NCI-H446 treated with DMSO at 0.1 percent for 48 hours (cell line): ENCODE measurements around the gene GNLY.
"Not testable (repeated sequence)": the region's sequence is repeated elsewhere in the genome, so short reads cannot be mapped to it uniquely, and the experiment has no call there.

Experiments used
- DNase-seq: peaks from one replicate; lab custom pipeline; 2025; lab: John Stamatoyannopoulos, UW

GNLY gene

GRCh38 chr2:85710687-85711577 lies 16.8 kb downstream of the GNLY start:
- no peak for DNase-seq

GRCh38 chr2:85711578-85712060 lies 17.5 kb downstream of the GNLY start:
- no peak for DNase-seq

- DNase-seq, result no peak
Measured at GRCh38 chr2:85712336-85712735, 18.2 kb downstream of the GNLY start.

DNA sequence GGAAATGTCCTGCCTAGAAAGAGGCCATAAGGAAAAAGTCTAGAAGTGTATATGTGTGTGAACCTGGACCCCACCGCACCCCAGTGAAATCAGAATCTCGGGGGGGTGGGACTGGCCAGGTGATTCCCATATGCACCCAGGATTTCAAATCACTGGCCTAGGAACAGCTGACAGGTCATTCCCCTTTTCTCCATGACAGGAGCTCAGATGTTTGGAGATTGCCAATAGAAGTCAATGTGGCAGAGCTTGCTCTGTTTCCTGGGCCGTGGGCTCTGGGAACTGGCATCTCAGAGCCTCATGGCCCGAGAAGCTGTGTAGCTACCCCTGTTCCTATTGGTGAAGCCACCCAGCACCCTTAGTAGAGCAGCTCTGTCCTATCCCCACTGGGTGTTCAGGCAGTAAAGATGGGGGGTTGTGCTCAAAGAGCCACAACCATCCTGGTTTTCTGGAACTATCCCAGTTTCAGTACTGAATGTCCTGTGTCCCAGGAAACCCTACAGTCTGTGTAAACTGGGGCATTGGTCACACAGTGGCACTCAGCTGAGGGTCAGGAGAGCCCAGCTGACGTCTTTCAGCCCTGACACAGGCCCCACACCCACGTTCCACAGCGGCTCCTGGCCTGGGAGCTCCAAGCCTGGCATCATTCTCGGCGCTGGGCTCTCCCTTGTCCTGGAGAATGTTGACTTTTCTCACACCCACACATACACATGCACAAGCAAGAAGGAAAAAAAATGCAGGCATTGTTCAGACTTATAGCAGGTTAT lies 18.9 kb downstream of the GNLY start:
- no peak for DNase-seq

DNA sequence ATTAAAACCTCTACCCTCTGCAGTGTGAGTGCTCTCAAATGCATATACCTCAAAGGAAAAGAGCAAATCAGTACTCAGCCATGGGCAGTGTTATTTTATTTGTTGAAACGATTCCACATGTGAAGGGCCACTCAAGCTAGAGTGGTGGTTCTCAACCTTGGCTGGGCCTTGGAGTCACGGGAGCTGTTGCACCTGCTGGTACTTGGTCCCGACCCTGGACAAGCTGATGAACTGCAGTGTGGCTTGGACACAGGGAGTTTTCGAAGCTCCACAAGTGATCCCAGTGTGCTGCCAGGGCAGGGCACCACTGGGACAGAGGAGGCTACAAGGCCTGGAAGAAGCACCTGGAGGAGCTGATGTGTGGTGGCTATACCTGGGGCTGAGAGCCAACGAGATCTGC lies 19.7 kb downstream of the GNLY start:
- DNase-seq, result no peak

- DNase-seq, result not testable (repeated sequence)
Measured at GRCh38 chr2:85714421-85714820, 20.3 kb downstream of the GNLY start.

DNA sequence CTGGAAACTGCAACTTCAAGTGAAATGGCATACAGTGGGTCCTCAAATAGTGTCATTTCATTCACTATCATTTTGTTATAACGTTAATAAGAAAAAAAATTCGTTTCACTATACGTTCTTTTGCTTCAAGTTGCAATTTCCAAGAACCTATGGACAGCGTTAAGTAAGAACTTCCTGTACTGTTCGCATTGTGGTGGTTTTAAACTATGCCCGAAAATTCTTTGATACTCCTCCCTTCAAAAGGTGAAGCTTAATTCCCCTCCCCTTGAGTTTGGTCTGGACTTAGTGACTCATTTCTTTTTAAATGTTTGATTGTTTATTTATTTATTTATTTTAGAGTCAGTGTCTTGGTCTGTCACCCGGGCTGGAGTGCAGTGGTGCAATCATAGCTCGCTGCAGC lies 20.7 kb downstream of the GNLY start:
- no peak for DNase-seq

- DNase-seq, result no peak
Measured at GRCh38 chr2:85716346-85716914, 22.3 kb downstream of the GNLY start.

DNA sequence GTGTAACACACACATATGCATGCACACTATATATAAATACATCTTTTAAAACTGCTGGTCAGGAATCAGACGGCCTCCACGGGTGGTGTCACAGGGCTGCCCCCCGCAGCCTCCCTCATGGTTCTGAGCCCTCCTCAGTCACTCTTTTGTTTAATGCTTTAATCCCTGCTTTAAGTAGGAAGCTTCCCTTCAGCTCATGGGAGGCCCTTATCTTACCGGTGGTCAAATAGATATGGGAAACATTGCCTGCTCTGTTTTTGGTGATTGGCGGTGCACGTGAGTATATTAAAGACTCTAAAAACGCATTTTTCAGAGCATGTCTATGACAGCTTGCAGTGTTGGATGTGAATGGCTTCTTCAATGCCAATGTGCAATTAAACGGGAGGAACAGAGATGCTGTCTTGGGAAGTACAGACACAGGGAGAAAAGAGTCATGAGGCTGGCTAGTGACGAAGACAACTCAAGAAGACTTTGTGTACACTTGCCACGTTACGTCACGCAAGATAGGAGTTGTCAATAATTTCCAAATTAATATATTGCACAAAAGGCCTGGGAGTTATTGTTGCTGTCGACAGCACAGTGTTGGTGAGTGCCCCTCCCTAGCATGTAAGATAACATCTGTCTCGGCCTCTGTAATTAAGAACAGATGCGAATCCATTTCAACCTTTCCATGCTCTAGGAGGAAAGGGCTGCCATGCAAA lies 23.3 kb downstream of the GNLY start:
- no peak for DNase-seq

DNA sequence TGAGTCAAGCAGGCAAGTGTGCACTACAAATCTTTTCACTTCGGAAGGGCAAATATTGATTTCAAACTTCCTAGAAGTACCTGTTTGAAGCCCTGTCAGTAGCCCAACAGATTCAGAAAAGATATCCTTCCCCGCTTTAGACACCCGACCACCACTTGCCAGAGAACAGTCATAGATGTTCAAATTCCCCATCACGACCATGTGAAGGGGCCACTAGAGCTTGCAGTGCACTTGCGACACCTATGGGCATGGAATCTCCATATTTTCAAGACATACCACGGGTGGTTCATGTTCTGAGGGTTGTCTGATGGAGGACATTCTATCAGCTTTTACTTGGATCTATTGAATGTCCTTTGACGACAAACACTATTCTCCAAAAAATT lies 23.8 kb downstream of the GNLY start:
- no peak for DNase-seq

- no peak for DNase-seq
Measured at GRCh38 chr2:85718885-85719492, 24.8 kb downstream of the GNLY start.

GRCh38 chr2:85719609-85720240 lies 25.6 kb downstream of the GNLY start:
- DNase-seq, result no peak

DNA sequence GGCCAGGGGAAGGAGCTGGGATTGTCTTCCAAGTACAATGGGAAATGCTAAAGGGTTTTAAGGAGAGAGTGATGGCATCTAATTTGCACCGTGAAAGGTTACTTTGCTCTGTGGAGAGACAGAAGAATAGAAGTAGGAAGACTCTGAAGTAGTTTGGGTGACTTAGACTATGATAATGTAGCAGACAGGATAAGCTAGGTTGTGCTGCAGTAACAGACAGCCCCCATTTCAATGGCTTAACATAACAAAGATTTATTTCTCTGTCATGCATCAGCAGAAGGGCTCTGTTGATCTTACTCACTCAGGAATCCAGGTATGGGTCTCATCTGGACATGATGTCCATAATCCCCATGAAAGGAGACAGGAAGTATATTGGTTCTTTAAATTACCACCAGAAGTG lies 26.4 kb downstream of the GNLY start:
- no peak for DNase-seq

DNA sequence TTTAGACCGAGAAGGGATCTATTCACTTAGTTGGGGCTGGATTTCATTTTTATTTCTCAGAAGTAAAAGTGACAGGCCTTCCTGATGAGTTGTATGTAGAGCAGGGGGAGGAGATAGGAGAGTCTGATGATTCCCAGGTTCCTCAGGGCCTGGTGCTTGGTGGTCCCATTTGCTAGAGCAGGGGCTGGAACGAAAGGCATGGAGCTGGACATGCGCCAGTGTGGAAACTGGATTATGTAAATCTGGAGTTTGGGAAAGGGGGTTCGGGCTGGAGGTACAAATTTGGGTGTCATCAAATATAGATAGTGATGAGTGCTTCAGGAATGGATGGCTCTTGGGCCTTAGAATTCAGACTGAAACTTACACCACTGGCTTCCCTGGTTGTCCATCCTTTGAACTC lies 27.5 kb downstream of the GNLY start:
- DNase-seq, result no peak

DNA sequence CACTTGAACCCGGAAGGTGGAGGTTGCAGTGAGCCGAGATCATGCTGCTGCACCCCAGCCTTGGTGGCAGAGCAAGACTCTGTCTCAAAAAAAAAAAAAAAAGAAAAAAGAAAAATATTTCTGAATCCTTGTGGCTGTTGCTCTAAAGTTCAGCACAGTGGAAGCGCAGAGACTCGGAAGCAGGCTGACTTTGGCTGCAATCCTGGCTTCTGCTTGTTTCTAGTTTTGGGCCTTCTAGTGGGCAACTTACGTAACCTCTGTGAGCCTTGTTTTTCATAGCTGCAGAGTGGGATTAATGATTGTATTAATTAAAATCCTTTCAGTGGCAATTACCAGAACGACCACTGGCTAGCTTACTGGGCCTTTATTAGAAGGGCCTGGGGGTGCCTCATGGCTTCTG lies 28.4 kb downstream of the GNLY start:
- no peak for DNase-seq

DNA sequence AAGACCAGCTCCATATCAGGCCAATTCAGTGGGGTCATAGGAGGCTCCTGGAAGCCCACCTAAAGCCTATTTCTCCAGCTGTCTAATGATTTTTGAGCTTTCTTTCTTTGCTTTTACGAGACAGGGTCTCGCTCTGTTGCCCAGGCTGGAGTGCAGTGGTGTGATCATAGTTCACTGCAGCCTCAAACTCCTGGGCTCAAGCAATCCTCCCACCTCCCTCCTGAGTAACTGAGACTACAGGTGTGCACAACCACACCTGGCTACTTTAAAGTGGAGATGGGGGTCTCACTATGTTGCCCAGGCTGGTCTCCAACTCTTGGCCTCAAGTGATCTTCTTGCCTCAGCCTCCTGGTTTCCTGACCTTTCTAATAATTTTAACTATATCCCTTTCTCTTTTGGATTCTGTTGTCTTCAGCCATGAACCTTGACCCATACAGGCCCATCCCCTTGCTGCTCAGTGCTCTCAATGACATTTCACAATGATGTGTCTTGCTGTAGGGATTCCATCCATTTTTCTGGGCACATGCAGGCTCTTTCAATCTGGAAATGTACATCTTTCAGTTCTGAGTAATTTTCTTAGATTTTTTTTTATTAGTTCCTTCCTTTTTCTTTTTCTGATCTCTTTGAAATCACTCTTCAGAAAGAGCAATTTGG lies 29.7 kb downstream of the GNLY start:
- DNase-seq, result no peak

- DNase-seq, result no peak
Measured at GRCh38 chr2:85724731-85725181, 30.6 kb downstream of the GNLY start.

DNA sequence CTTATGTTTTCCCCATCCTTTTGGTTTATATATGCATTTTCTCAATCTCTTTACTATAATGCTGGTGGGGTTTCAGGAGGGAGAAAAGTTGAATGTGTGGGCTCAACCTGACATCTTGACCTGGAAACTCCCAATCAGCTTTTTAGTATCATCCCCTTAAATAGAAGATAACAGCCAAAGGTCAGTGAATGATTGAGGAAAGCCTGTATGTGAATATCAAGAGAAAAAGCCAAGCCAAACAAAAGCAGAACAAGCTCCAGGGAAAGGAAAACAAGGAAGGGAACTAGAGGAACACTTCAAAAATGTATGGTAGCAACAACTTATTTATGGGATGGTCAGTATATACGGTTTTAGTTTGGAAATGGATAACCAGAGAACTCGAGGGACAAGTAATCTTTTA lies 31.3 kb downstream of the GNLY start:
- DNase-seq, result no peak

- DNase-seq, result no peak
Measured at GRCh38 chr2:85727798-85728197, 33.6 kb downstream of the GNLY start.

- DNase-seq, result no peak
Measured at GRCh38 chr2:85728342-85728741, 34.2 kb downstream of the GNLY start.
